ENCODE results near the gene MAPK4. TPM values are rescaled to one million over a fixed set of nuclear protein-coding genes. Genes with fewer than 3 reads are reported as not detected.

Gene MAPK4
- total and polyA plus RNA-seq, 2 of the 4 experiments (the other 2 are of a cell fraction) = not detected

DNA sequence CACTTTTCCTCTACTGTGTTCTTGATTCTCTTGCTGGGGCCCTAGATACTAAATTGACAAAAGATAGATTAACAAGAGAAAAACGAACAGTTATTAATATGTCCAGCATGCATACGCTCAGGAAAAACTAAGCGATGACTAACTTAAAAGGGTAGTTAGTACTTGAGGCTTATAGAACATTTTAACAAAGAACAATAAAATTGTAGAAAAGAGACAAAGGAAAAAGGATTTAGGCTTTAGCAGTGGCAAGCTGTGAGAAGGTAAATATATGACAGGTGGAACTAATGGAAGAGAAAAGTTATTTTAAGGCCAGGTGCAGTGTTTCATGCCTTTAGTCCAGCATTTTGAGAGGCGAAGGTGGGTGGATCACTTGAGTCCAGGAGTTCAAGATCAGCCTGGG lies 184.4 kb downstream of the MAPK4 start:
- no peak overlapping the region for H3K23ac ChIP-seq (ENCODE audit: low read depth, low read length)
- H3K27me3 ChIP-seq (ENCODE audit: control insufficient read depth, insufficient read depth, low read length) = no peaks in the 10 kb centered on the region
- H3K79me1 ChIP-seq (ENCODE audit: low read depth in 1 of 2, low read length in 2 of 2) = no peaks in the 10 kb centered on the region
- H2BK120ac ChIP-seq (ENCODE audit: low read depth, low read length) = no peak overlapping the region
- no peak overlapping the region for H3K14ac ChIP-seq (replicated peaks; ENCODE audit: low read depth, low read length)
- TF ChIP-seq CHD1 (IDR thresholded peaks at IDR 0.05; ENCODE audit: low read depth, low read length) (no peak), NFE2L2 (IDR thresholded peaks at IDR 0.05; ENCODE audit: low read depth, low read length) (no peak), MXI1 (IDR thresholded peaks at IDR 0.05; ENCODE audit: borderline replicate concordance, low read depth, low read length) (no peak), RFX5 (IDR thresholded peaks at IDR 0.05; ENCODE audit: low read depth, low read length) (no peak), RAD21 (IDR thresholded peaks at IDR 0.05; ENCODE audit: low read length) (no peak), MAFK (IDR thresholded peaks at IDR 0.05; ENCODE audit: low read depth, low read length) (no peak), FOS (IDR thresholded peaks at IDR 0.05; ENCODE audit: low read depth, low read length) (no peak), RCOR1 (IDR thresholded peaks at IDR 0.05; ENCODE audit: insufficient replicate concordance, low read length) (no peak), SMC3 (IDR thresholded peaks at IDR 0.05; ENCODE audit: low read depth, low read length) (no peak), POLR2A (IDR thresholded peaks at IDR 0.05; ENCODE audit: low read depth, low read length) (no peak), CEBPB (IDR thresholded peaks at IDR 0.05; ENCODE audit: low read depth, low read length) (no peak), BHLHE40 (IDR thresholded peaks at IDR 0.05; ENCODE audit: low read depth, low read length) (no peak), MAZ (IDR thresholded peaks at IDR 0.05; ENCODE audit: borderline replicate concordance, low read depth, low read length) (no peak)
- TF ChIP-seq, protein P1, sequence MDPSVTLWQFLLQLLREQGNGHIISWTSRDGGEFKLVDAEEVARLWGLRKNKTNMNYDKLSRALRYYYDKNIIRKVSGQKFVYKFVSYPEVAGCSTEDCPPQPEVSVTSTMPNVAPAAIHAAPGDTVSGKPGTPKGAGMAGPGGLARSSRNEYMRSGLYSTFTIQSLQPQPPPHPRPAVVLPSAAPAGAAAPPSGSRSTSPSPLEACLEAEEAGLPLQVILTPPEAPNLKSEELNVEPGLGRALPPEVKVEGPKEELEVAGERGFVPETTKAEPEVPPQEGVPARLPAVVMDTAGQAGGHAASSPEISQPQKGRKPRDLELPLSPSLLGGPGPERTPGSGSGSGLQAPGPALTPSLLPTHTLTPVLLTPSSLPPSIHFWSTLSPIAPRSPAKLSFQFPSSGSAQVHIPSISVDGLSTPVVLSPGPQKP (IDR thresholded peaks at IDR 0.05; ENCODE audit: borderline replicate concordance, low read depth, low read length) = no peak
- TF ChIP-seq, protein P2, sequence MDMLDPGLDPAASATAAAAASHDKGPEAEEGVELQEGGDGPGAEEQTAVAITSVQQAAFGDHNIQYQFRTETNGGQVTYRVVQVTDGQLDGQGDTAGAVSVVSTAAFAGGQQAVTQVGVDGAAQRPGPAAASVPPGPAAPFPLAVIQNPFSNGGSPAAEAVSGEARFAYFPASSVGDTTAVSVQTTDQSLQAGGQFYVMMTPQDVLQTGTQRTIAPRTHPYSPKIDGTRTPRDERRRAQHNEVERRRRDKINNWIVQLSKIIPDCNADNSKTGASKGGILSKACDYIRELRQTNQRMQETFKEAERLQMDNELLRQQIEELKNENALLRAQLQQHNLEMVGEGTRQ (IDR thresholded peaks at IDR 0.05; ENCODE audit: low read depth, low read length) = no peak
- TF ChIP-seq, protein P3, sequence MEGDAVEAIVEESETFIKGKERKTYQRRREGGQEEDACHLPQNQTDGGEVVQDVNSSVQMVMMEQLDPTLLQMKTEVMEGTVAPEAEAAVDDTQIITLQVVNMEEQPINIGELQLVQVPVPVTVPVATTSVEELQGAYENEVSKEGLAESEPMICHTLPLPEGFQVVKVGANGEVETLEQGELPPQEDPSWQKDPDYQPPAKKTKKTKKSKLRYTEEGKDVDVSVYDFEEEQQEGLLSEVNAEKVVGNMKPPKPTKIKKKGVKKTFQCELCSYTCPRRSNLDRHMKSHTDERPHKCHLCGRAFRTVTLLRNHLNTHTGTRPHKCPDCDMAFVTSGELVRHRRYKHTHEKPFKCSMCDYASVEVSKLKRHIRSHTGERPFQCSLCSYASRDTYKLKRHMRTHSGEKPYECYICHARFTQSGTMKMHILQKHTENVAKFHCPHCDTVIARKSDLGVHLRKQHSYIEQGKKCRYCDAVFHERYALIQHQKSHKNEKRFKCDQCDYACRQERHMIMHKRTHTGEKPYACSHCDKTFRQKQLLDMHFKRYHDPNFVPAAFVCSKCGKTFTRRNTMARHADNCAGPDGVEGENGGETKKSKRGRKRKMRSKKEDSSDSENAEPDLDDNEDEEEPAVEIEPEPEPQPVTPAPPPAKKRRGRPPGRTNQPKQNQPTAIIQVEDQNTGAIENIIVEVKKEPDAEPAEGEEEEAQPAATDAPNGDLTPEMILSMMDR (conservative IDR thresholded peaks at IDR 0.05; ENCODE audit: low read depth, low read length) = no peak
- H4K91ac ChIP-seq (ENCODE audit: insufficient read depth, low read depth, low read length) = no peak overlapping the region
- no peak overlapping the region for H2BK5ac ChIP-seq (ENCODE audit: low read depth, low read length, poor library complexity, severe bottlenecking)
- DNase-seq = no peak
- no TSS peak for BruUV-seq (replicated peaks)
- dilution Hi-C loops (cut with HindIII; ENCODE audit: low sequenced_read_pairs, unreplicated experiment) (no loop called here), in situ Hi-C loops (cut with MboI; ENCODE audit: low sequenced_read_pairs) (no loop called here), intact Hi-C loops (cut with micrococcal nuclease) (no loop called here)
- no peak overlapping the region for H3K4me2 ChIP-seq (ENCODE audit: low read depth, low read length)
- H3K4me3 ChIP-seq (ENCODE audit: insufficient read depth, low read depth, low read length) = no peak overlapping the region
- WGBS, 2 experiments (ENCODE audit: extremely low coverage in 2 of 2, insufficient read length in 1 of 2) = no CpG with 5 or more reads among the region's 4 CpGs
- H3K9ac ChIP-seq (ENCODE audit: low read depth, low read length) = no peak overlapping the region
- CTCF ChIA-PET = no interaction called here
- H2AK5ac ChIP-seq (ENCODE audit: low read depth, low read length) = no peak overlapping the region
- H2BK15ac ChIP-seq (ENCODE audit: low read depth, low read length) = no peak overlapping the region
- no peak overlapping the region for H3K27ac ChIP-seq (ENCODE audit: insufficient read depth, low read length)
- no peak overlapping the region for H2BK20ac ChIP-seq (ENCODE audit: low read depth, low read length)
- H3K18ac ChIP-seq (ENCODE audit: low read depth, low read length) = no peak overlapping the region
- H2AK9ac ChIP-seq (replicated peaks; ENCODE audit: low read depth, low read length, poor library complexity) = no peak overlapping the region
- H4K5ac ChIP-seq (ENCODE audit: low read depth, low read length) = no peak overlapping the region
- H3K9me3 ChIP-seq (ENCODE audit: control insufficient read depth, insufficient read depth, low read length) = no peaks in the 10 kb centered on the region
- H3K36me3 ChIP-seq (ENCODE audit: control insufficient read depth, insufficient read depth, low read length) = no peaks in the 10 kb centered on the region
- no peak overlapping the region for H3K4ac ChIP-seq (ENCODE audit: low read depth, low read length)
- no peak overlapping the region for H4K8ac ChIP-seq (ENCODE audit: low read depth in 2 of 2, low read length in 2 of 2)
- POLR2A ChIA-PET (ENCODE audit: unreplicated experiment) = no interaction called here
- no peaks in the 10 kb centered on the region for H3K9me1 ChIP-seq (ENCODE audit: insufficient read depth, low read length)
- H3K56ac ChIP-seq (ENCODE audit: extremely low read depth, insufficient read depth, low read length) = no peak overlapping the region
- H4K20me1 ChIP-seq (ENCODE audit: insufficient read depth, low read length) = no peaks in the 10 kb centered on the region
- no peak overlapping the region for H2AFZ ChIP-seq (replicated peaks; ENCODE audit: low read length, poor library complexity)
- H3K4me1 ChIP-seq (ENCODE audit: control insufficient read depth, insufficient read depth, low read length) = no peaks in the 10 kb centered on the region
- ATAC-seq (ENCODE audit: low read depth) = no peak
